SU-DHL-6 (cell line): Measurements from ENCODE around the gene CELA1.

ENCODE experiments used
- EZH2phosphoT487 ChIP-seq: fragments of 200-600 bp; sonication (generic), shearing (Covaris generic); conservative IDR thresholded peaks from 2 replicates; pipeline ENCODE4 v1.6.1; 2018; ENCODE audit warnings: mild to moderate bottlenecking, antibody characterized with exemption, low read length, moderate library complexity, mixed read lengths
- TF ChIP-seq, protein P1 (sequence below): fragments of 200-600 bp; sonication (generic); IDR thresholded peaks from one replicate; pipeline ENCODE4 v1.5.1; 2017; ENCODE audit warnings: antibody characterized with exemption, mild to moderate bottlenecking, low read length, moderate library complexity; ENCODE audit not compliant: insufficient read depth, poor library complexity, severe bottlenecking

DNA sequence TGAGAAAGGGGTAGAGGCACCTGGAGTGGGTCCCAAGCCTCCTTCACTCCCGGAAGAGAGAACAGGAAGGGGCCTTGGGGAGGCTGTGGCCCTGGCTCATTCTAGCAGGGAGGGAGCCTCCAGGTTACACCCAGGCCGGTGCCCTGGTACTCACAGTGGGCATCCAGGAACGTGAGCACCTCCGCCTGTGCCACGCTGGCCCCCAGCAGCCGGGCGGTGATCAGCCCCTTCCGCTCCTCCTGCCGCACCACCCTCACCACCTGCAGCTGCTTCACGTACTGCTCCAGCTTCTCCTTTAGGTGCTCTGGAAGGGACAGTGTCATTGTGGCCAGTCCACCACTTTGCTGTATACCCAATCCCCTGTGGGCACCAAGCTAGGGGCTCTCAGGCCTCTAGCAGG lies 18.8 kb upstream of the CELA1 start:
- no peak for TF ChIP-seq EZH2phosphoT487
- TF ChIP-seq, protein P1, sequence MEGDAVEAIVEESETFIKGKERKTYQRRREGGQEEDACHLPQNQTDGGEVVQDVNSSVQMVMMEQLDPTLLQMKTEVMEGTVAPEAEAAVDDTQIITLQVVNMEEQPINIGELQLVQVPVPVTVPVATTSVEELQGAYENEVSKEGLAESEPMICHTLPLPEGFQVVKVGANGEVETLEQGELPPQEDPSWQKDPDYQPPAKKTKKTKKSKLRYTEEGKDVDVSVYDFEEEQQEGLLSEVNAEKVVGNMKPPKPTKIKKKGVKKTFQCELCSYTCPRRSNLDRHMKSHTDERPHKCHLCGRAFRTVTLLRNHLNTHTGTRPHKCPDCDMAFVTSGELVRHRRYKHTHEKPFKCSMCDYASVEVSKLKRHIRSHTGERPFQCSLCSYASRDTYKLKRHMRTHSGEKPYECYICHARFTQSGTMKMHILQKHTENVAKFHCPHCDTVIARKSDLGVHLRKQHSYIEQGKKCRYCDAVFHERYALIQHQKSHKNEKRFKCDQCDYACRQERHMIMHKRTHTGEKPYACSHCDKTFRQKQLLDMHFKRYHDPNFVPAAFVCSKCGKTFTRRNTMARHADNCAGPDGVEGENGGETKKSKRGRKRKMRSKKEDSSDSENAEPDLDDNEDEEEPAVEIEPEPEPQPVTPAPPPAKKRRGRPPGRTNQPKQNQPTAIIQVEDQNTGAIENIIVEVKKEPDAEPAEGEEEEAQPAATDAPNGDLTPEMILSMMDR, result no peak
